HepG2 (cell line): Measurements from ENCODE around the gene ADAMTS18.

Experiments
- AKNA ChIP-seq: sonication (generic); formaldehyde crosslinking; IDR thresholded peaks from 2 replicates; pipeline ENCODE4 v1.4.0; 2020; ENCODE audit warnings: missing genetic modification reagents, borderline replicate concordance
- CTCF ChIP-seq: sonication (generic); formaldehyde crosslinking; IDR thresholded peaks from 2 replicates; pipeline ENCODE4 v1.5.0; 2020; ENCODE audit warnings: mild to moderate bottlenecking, missing genetic modification reagents, moderate library complexity
- ZNF543 ChIP-seq: sonication (generic); formaldehyde crosslinking; IDR thresholded peaks from 2 replicates; pipeline ENCODE4 v1.4.0; 2020; ENCODE audit warnings: mild to moderate bottlenecking, missing genetic modification reagents

- TF ChIP-seq ZNF543 (CRISPR knock-in tag) (no peak), AKNA (CRISPR knock-in tag) (no peak), CTCF (no peak)
Observed at GRCh38 chr16:77449208-77449607, 14.4 kb upstream of the ADAMTS18 start.
